Sciatic nerve (tissue), 1 donor: ENCODE results near the gene TMEM109. TPM values are rescaled to one million over a fixed set of nuclear protein-coding genes. Genes with fewer than 3 reads are reported as not detected.

Experiments
- total RNA-seq: library from RNA; stranded (reverse); fragmentation: NEBNext Ultra II Directional; extraction: Animal tissue kit (Norgen Biotek cat#: 25700); gene quantifications from one replicate; pipeline ENCODE4 v1.2.1, GENCODE V29; 2021
- donor health status: DM: no; HTN: no; CAD: no.

Gene TMEM109
- total RNA-seq, 1 donor from 2014 or later = 128 TPM

Other genes starting within 250 kb of the TMEM109 start
- gene MS4A8, start 214.5 kb upstream of the TMEM109 start, total RNA-seq = not detected
- gene MS4A18, start 189.4 kb upstream of the TMEM109 start, total RNA-seq = not detected
- gene MS4A15, start 157.3 kb upstream of the TMEM109 start, total RNA-seq = not detected
- gene MS4A10, start 128.8 kb upstream of the TMEM109 start, total RNA-seq = not detected
- gene CCDC86, start 72.0 kb upstream of the TMEM109 start, total RNA-seq = 16.5 TPM
- gene PTGDR2, start 58.2 kb upstream of the TMEM109 start, total RNA-seq = 1.1 TPM
- gene ZP1, start 46.6 kb upstream of the TMEM109 start, total RNA-seq = 0.85 TPM
- gene PRPF19, start 7.6 kb upstream of the TMEM109 start, total RNA-seq = 50.7 TPM
- 34.2 TPM for gene TMEM132A, start 10.3 kb downstream of the TMEM109 start, total RNA-seq
- gene SLC15A3, start 38.0 kb downstream of the TMEM109 start, total RNA-seq = 49.4 TPM
- 2.5 TPM for gene CD6, start 57.5 kb downstream of the TMEM109 start, total RNA-seq
- 1.3 TPM for gene CD5, start 188.3 kb downstream of the TMEM109 start, total RNA-seq
- 23.1 TPM for gene VPS37C, start 247.3 kb downstream of the TMEM109 start, total RNA-seq